Measurements from ENCODE around the gene NADK2.

The NADK2 gene

GRCh38 chr5:36267905-36268304 is 26.2 kb upstream of the NADK2 start:
- no peak for DNase-seq (ENCODE audit: insufficient read length, low spot score)
- no peak for FAIRE-seq
- TF ChIP-seq POLR2A (IDR thresholded peaks at IDR 0.05; ENCODE audit: low read depth, low read length): no peak

GRCh38 chr5:36264202-36264760 is 22.6 kb upstream of the NADK2 start:
- peak; percentile 53 for FAIRE-seq
- no peak for TF ChIP-seq POLR2A (IDR thresholded peaks at IDR 0.05; ENCODE audit: low read depth, low read length)

DNA sequence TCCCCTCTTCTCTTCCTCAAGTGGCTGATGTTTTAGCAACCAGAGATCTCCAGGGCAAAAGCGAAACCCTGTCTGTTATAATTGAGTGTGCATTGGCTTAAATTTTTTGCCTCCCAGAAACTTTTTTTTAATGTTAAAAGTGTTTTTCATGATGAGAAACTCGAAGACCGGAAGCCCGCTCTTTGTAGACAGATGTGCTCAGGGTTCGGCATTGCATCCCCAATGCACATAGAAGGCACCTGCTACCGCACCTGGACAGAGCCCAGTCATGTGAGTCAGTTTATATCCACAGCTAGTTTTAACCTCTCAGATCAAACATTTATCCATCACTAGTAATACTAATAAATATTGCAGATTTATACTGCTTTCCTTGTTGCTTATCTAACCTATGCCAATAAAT is 19.5 kb upstream of the NADK2 start:
- DNase-seq (ENCODE audit: insufficient read length, low spot score): no peak
- TF ChIP-seq POLR2A (IDR thresholded peaks at IDR 0.05; ENCODE audit: low read depth, low read length): no peak
- no peak for FAIRE-seq

More at GRCh38 chr5:36264202-36264760, 22.6 kb upstream of the NADK2 start:
- DNase-seq (ENCODE audit: insufficient read length, low spot score): no peak

DNA sequence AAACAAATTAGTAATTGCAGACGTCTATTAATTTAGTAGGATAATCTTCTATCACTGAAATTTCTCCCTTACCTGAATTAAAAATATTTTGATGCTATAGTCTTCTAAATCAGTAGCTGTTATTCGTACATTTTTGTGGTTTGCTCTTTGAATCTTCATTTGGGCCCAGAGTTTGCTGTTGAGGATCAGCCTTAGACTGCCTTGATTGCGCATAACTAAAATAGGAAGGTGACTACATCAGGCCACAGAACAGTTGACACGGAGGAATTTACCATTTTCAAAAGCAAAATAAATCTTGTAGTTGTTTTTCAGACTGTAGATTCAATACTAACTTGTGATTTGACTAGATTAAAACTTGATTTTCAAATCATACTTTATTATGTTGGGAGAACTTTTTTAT is 11.8 kb upstream of the NADK2 start:
- DNase-seq (ENCODE audit: insufficient read length, low spot score) (no peak), FAIRE-seq (peak; percentile 33)
- no peak for TF ChIP-seq POLR2A (IDR thresholded peaks at IDR 0.05; ENCODE audit: low read depth, low read length)

GRCh38 chr5:36252722-36253365 is 11.1 kb upstream of the NADK2 start:
- no peak for DNase-seq (ENCODE audit: insufficient read length, low spot score)
- no peak for FAIRE-seq
- TF ChIP-seq POLR2A (IDR thresholded peaks at IDR 0.05; ENCODE audit: low read depth, low read length): no peak

DNA sequence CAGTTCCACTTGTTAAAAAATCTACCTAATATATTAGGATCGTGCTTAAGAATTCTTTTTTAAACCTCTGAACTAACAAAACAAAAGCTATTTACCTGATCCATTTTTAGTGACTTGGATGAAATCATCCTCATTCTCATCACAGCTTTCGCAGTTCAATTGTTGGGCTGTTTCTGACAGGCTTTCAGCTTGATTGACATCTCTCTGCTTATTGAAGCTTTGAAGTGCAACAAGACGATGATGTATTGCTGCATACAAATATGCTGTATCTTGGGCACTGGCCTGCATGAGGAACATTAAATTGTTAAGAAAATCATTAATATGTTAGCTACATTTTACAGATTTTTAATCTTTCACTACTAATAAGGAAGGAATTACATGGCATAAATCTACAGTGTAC is 9.5 kb upstream of the NADK2 start:
- TF ChIP-seq POLR2A (IDR thresholded peaks at IDR 0.05; ENCODE audit: low read depth, low read length): no peak
- no peak for FAIRE-seq
- no peak for DNase-seq (ENCODE audit: insufficient read length, low spot score)

- FAIRE-seq (peak; percentile 27), DNase-seq (ENCODE audit: insufficient read length, low spot score) (no peak)
- no peak for TF ChIP-seq POLR2A (IDR thresholded peaks at IDR 0.05; ENCODE audit: low read depth, low read length)
Observed at GRCh38 chr5:36250427-36250826, 8.7 kb upstream of the NADK2 start.

DNA sequence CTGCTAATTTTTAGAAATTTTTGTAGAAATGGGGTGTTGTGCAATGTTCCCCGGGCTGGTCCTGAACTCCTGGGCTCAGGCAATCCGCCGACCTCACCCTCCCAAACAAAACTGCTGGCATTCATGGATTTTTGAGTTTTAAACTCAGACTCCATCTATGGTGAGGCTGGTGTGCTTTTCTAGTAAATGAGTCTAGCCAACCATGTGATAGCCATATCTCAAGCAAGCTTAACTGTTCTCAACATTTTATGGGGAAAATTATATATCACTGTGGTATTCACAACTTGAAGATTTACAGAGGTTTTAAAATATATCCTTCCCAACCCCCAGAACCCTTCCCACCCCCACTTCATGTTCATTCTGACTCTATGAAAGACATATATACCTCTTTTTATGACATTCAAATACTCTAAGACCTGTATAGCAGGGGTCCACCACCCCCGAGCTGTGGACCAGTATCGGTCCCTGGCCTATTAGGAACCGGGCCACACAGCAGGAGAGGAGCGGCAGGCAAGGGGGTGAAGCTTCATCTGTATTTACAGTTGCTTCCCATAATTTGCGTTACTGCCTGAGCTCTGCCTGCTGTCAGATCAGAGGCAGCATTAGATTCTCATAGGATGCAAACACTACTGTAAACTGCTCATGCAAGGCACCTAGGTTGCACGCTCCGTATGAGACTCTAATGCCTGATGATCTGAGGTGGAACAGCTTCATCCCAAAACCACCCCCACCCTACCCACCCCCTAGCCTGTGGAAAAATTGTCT is 4.5 kb upstream of the NADK2 start:
- DNase-seq (ENCODE audit: insufficient read length, low spot score): no peak
- TF ChIP-seq POLR2A (IDR thresholded peaks at IDR 0.05; ENCODE audit: low read depth, low read length): no peak
- FAIRE-seq: no peak

DNA sequence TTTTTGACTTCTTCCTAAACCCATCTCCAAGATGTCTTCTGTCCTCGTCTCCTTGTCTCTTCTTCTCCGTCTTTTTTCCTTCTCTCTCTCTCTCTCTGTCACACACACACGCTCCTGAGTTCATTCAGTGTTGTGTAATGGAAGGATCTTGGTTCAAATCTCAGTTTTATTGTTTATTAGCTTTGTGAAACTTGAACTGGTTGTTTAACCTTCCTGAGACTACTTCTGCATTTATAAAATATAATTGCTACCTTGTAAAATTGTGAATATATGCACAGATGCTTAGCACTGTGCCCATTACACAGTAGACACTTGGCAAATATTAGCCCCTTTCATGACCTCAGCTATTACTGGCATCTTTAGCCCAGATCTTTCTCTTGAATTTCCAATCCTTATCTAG is 2.4 kb upstream of the NADK2 start:
- FAIRE-seq (no peak), DNase-seq (ENCODE audit: insufficient read length, low spot score) (no peak)
- no peak for TF ChIP-seq POLR2A (IDR thresholded peaks at IDR 0.05; ENCODE audit: low read depth, low read length)

DNA sequence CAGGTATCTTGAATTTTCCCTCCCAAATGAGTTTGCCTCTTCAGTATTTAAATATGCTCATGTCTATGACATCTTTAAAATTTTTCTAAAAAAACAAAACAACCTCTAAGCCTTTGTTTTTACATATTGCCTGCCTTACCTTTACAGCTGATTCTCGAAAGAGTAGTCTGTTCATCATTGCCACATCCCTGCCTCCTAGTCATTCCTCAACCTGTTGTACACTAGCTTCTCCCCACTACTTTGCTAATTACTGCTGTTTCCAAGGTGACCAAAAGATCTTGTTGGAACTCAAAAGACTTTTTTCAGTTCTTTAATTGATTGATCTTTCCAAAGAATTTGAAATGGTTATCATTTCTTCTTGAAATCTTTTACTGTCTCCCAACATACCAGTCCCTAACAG is 1.9 kb upstream of the NADK2 start:
- FAIRE-seq: no peak
- DNase-seq (ENCODE audit: insufficient read length, low spot score): no peak
- no peak for TF ChIP-seq POLR2A (IDR thresholded peaks at IDR 0.05; ENCODE audit: low read depth, low read length)

GRCh38 chr5:36242534-36243485 is 1.1 kb upstream of the NADK2 start:
- no peak for TF ChIP-seq POLR2A (IDR thresholded peaks at IDR 0.05; ENCODE audit: low read depth, low read length)

DNA sequence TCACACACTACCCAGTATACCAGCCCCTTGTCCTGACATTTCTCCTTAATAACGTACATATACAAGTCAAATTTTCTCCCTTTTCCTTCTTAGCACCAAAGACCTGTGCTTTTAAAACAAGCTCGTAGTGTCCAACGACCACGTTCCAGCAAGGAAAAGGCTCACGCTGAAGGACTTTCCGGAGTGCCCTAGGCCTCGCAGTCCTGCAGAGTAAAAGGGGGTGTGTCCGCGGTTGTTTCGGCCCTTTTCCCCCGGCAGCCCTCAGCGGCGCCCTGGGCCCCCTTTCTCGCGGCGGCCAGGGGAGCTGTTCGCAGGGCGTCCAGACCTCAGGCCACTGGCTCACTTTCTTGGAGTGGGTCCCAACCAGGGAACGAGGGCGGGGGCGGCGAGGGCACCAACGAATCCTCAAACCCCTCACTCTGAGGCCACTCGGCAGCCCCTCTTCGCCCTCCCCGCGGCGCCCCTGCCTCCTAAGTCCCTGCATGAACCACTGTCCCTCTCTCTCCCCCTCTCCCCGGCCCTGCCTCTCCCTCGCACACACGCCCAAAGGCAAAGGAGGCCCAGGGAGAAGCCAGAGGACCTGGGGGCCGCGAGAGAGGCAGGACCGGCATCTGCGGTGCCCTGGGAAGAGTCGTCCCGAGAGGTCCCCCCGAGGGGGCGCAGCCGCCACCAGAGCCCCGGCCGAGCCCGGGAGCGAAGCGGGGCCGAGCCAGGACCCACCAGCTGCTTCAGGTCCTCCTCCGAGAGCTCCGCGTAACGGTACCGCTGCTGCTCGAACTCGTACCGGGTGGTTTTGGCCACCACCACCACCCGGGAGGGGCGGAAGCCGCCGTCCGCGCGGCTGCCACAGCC is 720 bp downstream of the NADK2 start:
- DNase-seq (ENCODE audit: insufficient read length, low spot score): peak; percentile 61
- peak; percentile 46; the same call in 1 of the 2 replicates for TF ChIP-seq POLR2A (IDR thresholded peaks at IDR 0.05; ENCODE audit: low read depth, low read length)
- FAIRE-seq: peak; percentile 55

More at GRCh38 chr5:36242534-36243485, 1.1 kb upstream of the NADK2 start:
- no peak for DNase-seq (ENCODE audit: insufficient read length, low spot score)
- no peak for FAIRE-seq
